Neural cell (in vitro differentiated cells): ENCODE results near the gene RUBCNL.

ENCODE experiments used
- CTCF ChIP-seq: fragments of 450-650 bp; IDR thresholded peaks from 2 replicates; pipeline ENCODE4 v1.5.1; 2014; ENCODE audit warnings: antibody characterized with exemption, mild to moderate bottlenecking, moderate library complexity; ENCODE audit not compliant: poor library complexity, severe bottlenecking
- EZH2 ChIP-seq: fragments of 200-600, 300-800 bp; shearing (Covaris generic), sonication (generic); IDR thresholded peaks from 2 replicates; pipeline ENCODE4 v1.6.1; 2014; ENCODE audit warnings: antibody characterized with exemption, low read length, borderline replicate concordance, mild to moderate bottlenecking; ENCODE audit not compliant: insufficient read depth, poor library complexity, severe bottlenecking
- POLR2AphosphoS5 ChIP-seq: IDR thresholded peaks from 2 replicates; pipeline ENCODE4 v1.6.1; 2012
- RAD21 ChIP-seq: fragments of 450-650 bp; conservative IDR thresholded peaks from 2 replicates; pipeline ENCODE4 v1.6.1; 2014; ENCODE audit warnings: antibody characterized with exemption, mild to moderate bottlenecking, moderate library complexity
- REST ChIP-seq: IDR thresholded peaks from 2 replicates; pipeline ENCODE4 v1.6.1; 2012; ENCODE audit warnings: borderline replicate concordance

GRCh38 chr13:46367617-46368327, 19.3 kb downstream of the RUBCNL start:
- TF ChIP-seq CTCF (no peak), REST (no peak), RAD21 (no peak), POLR2AphosphoS5 (no peak), EZH2 (no peak)
